Stimulated activated memory B cell treated with anti-CD40 and anti-IgM and Interleukin-4, amounts not matched to agents 10 μg/mL and 1 μg/mL and 100 μg/mL, for 72 hours (primary cell): ENCODE measurements around the gene IZUMO2.
"Not testable (repeated sequence)": the region's sequence is repeated elsewhere in the genome, so short reads cannot be mapped to it uniquely, and the experiment has no call there.

Source experiments
- ATAC-seq: fragments of 150-1000 bp; cut with Tn5 transposase; 2 replicates; pipeline ENCODE4 v1.10.0; 2021
- H3K27ac Mint-ChIP-seq: one replicate; pipeline ENCODE4 v1.8.0; 2022; ENCODE audit warnings: mild to moderate bottlenecking, mixed read lengths
- H3K27me3 Mint-ChIP-seq: one replicate; pipeline ENCODE4 v1.8.0; 2022; ENCODE audit warnings: mixed read lengths
- H3K36me3 Mint-ChIP-seq: one replicate; pipeline ENCODE4 v1.8.0; 2022; ENCODE audit warnings: mixed read lengths
- H3K4me1 Mint-ChIP-seq: one replicate; pipeline ENCODE4 v1.8.0; 2022; ENCODE audit warnings: mixed read lengths
- H3K4me3 Mint-ChIP-seq: one replicate; pipeline ENCODE4 v1.8.0; 2022; ENCODE audit warnings: mild to moderate bottlenecking, moderate library complexity, mixed read lengths
- H3K9me3 Mint-ChIP-seq: one replicate; pipeline ENCODE4 v1.8.0; 2022; ENCODE audit warnings: mixed read lengths

Gene IZUMO2

DNA sequence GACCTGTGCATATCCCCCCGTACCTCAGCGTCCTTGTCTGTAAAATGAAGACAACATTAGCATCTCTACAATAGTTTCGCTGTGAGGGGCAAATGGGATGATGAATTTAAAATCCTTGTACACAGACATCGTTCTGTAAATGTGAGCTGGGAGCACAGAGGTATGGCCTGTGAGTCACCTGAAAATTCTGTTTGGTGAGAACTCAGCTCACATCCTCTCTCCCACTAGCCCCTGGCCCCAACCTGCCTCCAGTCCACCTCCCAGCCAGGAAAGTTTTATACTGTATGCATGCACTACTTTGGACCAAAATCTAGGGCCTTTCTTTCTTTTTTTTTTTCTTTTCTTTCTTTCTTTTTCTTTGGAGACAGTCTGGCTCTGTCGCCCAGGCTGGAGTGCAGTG, 8.7 kb upstream of the IZUMO2 start:
- no peak overlapping the region for H3K4me3 Mint-ChIP-seq
- peaks cover 12% of the 10 kb centered on the region for H3K9me3 Mint-ChIP-seq
- H3K36me3 Mint-ChIP-seq, result no peaks in the 10 kb centered on the region
- H3K4me1 Mint-ChIP-seq, result no peaks in the 10 kb centered on the region
- no peak for ATAC-seq
- no peak overlapping the region for H3K27ac Mint-ChIP-seq
- peaks cover 36% of the 10 kb centered on the region for H3K27me3 Mint-ChIP-seq

- Mint-ChIP-seq H3K27ac (no peak overlapping the region), H3K4me1 (no peaks in the 10 kb centered on the region), H3K9me3 (peaks cover 6% of the 10 kb centered on the region), H3K36me3 (no peaks in the 10 kb centered on the region), H3K4me3 (no peak overlapping the region), H3K27me3 (peaks cover 53% of the 10 kb centered on the region)
- ATAC-seq, result no peak
These were observed 4.2 kb upstream of the IZUMO2 start for GRCh38 chr19:50167314-50167721.

DNA sequence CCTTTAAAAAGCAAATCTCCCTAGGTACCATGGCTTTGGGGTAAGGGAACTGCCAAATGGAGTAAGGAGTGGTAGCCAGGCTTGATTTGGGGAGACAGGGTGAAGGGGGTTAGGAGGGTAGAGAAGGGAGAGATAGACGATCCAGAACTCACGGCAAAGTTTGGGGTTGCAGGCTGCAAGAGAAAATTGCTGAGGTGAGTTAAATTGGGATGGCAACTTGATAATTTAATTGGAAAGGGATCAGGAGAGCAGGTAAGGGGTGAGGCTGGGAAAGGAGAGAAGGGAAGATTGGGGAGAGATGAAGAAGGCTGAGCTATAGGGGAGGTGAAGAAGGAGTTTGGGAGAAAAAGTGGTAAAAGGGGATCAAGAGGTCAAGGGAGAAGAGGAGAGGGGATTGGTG, 4.0 kb downstream of the IZUMO2 start:
- H3K27ac Mint-ChIP-seq, result no peak overlapping the region
- H3K4me1 Mint-ChIP-seq, result no peaks in the 10 kb centered on the region
- H3K27me3 Mint-ChIP-seq, result peaks cover 23% of the 10 kb centered on the region
- no peaks in the 10 kb centered on the region for H3K36me3 Mint-ChIP-seq
- no peak for ATAC-seq
- peaks cover 15% of the 10 kb centered on the region for H3K9me3 Mint-ChIP-seq
- no peak overlapping the region for H3K4me3 Mint-ChIP-seq

- no peak overlapping the region for H3K4me3 Mint-ChIP-seq
- H3K4me1 Mint-ChIP-seq, result no peaks in the 10 kb centered on the region
- H3K27me3 Mint-ChIP-seq, result peaks cover 24% of the 10 kb centered on the region
- peaks cover 19% of the 10 kb centered on the region for H3K9me3 Mint-ChIP-seq
- ATAC-seq, result no peak
- H3K36me3 Mint-ChIP-seq, result no peaks in the 10 kb centered on the region
- H3K27ac Mint-ChIP-seq, result no peak overlapping the region
These were observed 4.5 kb downstream of the IZUMO2 start for GRCh38 chr19:50158577-50158976.

GRCh38 chr19:50155520-50156109, 7.5 kb downstream of the IZUMO2 start:
- Mint-ChIP-seq H3K4me3 (no peak overlapping the region), H3K9me3 (peaks cover 22% of the 10 kb centered on the region), H3K4me1 (no peaks in the 10 kb centered on the region), H3K27ac (no peak overlapping the region), H3K27me3 (peaks cover 17% of the 10 kb centered on the region), H3K36me3 (no peaks in the 10 kb centered on the region)
- no peak for ATAC-seq

DNA sequence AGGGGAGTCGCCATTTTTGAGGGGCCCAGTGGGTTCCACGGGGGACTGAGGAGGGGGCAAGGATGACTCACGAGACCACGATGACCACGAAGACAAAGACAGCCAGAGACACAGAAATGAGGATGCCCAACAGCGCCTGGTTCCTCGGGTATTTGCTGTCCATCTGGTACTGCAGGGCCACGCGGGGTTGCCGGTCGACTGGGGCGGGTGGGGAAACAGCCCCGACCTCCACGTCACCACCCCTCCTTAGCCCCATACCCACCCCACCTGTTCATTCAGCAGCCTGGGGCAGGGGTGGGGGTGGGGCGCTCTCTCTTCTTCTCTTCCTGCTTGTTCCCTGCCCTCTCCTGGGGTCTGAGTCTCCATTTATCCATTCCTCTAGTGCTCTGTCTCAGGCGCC, 8.6 kb downstream of the IZUMO2 start:
- no peak overlapping the region for H3K27ac Mint-ChIP-seq
- H3K9me3 Mint-ChIP-seq, result peaks cover 22% of the 10 kb centered on the region
- no peak for ATAC-seq
- no peaks in the 10 kb centered on the region for H3K36me3 Mint-ChIP-seq
- H3K4me3 Mint-ChIP-seq, result no peak overlapping the region
- H3K4me1 Mint-ChIP-seq, result no peaks in the 10 kb centered on the region
- peaks cover 26% of the 10 kb centered on the region for H3K27me3 Mint-ChIP-seq

DNA sequence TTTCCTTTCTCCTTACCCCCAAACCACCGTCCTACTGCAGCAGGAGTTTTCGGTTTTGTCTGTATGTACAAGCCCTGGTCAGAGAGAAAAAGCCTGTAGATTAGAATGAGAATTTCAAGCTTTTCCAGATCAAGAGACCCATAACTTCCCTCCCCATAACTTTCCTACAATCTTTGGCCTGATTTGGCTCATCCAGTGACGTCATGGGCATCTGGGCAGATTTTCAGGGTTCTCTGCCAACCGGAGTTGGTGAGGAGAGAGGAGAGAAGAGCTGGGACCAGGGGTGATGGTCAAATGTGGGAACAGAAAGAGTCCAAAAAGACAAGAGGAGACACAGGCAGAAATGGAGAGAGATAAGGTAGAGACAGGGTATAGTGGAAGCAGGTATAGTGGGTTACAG, 10.5 kb downstream of the IZUMO2 start:
- ATAC-seq, result no peak
- peaks cover 44% of the 10 kb centered on the region for H3K27me3 Mint-ChIP-seq
- no peak overlapping the region for H3K27ac Mint-ChIP-seq
- H3K4me3 Mint-ChIP-seq, result no peak overlapping the region
- peaks cover 2% of the 10 kb centered on the region for H3K4me1 Mint-ChIP-seq
- H3K9me3 Mint-ChIP-seq, result peaks cover 14% of the 10 kb centered on the region
- no peaks in the 10 kb centered on the region for H3K36me3 Mint-ChIP-seq

GRCh38 chr19:50148528-50148927, 14.6 kb downstream of the IZUMO2 start:
- ATAC-seq, result no peak
- Mint-ChIP-seq H3K27ac (no peak overlapping the region), H3K4me1 (peaks cover 7% of the 10 kb centered on the region), H3K27me3 (peaks cover 59% of the 10 kb centered on the region), H3K4me3 (peak overlapping the region; percentile 69), H3K36me3 (no peaks in the 10 kb centered on the region), H3K9me3 (peaks cover 3% of the 10 kb centered on the region)

DNA sequence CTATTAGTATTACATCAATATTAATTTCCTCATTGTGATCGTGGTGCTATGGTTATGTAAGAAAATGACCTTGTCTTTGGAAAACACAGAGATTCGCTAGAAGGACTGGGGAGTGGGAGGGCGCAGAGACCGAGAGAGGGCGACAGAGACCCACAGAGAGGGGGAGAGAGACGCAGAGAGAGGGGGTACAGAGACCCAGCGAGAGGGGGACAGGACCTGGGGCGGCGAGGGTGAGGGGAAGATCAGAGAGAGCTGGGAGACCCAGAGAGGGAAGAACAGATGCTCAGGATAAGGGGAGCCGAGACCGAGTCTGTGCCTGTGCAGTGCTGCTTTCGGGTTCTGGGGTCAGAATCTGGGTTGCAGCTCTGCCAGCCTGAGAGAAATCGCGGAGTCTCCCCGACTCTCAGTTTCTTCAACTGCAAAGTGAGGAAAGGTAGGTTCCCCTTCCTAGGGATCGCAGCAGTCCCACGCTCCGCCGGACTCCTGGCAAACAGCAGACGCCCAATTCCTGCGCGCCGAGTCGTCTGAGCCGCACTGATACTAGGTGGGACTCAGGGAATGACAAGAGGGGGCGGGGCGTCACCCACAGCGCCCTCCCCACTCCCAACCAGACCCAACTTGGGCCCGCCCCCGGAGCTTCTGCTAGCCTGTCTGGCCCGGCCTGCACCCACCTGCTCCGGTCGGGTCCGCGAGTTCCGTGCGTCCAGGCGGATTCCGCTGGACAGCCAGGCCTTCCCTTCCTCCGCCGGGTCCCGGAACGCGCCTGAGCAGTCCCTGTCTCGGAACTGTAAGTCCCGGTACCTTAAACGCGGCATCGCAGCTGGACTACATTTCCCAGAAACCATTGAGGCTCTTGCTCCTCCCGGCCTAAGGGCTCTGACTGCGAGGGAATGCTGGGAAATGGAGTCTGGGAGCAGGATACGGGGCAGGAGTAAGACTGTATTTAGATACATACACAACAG, 15.3 kb downstream of the IZUMO2 start:
- no peaks in the 10 kb centered on the region for H3K36me3 Mint-ChIP-seq
- H3K4me3 Mint-ChIP-seq, result peak overlapping the region; percentile 69
- no peak overlapping the region for H3K27ac Mint-ChIP-seq
- peaks cover 51% of the 10 kb centered on the region for H3K27me3 Mint-ChIP-seq
- H3K4me1 Mint-ChIP-seq, result peaks cover 7% of the 10 kb centered on the region
- ATAC-seq, result peak; percentile 87
- no peaks in the 10 kb centered on the region for H3K9me3 Mint-ChIP-seq

DNA sequence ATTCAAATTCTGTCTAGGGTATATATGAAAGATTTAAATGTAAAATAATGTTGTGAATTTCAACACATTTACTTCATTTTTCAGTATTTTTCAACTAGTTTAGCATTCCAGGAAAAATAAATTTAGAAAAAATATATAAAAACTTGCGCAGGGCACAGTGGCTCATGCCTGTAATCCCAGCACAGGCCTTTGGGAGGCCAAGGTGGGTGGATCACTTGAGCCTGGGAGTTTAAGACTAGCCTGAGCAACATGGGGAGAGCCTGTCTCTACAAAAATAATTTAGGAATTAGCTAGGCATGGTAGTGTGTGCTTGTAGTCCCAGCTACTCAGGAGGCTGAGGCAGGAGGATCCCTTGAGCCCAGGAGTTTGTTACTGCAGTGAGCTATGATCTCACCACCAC, 21.2 kb downstream of the IZUMO2 start:
- not testable (repeated sequence) for ATAC-seq

DNA sequence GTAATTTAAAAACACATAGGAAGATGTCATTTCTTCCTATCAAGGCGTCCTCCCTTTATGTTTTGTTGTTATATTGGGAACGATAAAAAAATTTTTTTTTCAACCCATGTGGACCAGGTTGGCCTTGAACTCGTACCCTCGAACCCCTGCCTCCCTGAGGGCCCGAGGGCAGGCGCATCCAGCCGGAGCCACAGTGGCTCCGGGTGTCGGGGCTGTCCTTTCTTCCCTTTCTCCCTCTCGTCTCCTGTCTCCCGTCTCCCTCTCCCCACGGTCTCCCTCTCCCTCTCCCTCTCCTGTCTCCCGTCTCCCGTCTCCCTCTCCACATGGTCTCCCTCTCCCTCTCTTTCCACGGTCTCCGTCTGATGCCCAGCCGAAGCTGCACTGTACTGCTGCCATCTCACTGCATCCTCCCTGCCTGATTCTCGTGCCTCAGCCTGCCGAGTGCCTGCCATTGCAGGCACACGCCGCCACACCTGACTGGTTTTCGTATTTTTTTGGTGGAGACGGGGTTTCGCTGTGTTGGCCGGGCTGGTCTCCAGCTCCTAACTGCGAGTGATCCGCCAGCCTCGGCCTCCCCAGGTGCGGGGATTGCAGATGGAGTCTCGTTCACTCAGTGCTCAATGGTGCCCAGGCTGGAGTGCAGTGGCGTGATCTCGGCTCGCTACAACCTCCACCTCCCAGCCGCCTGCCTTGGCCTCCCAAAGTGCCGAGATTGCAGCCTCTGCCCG, 22.8 kb downstream of the IZUMO2 start:
- not testable (repeated sequence) for H3K4me3 Mint-ChIP-seq, ATAC-seq, H3K9me3 Mint-ChIP-seq, H3K36me3 Mint-ChIP-seq, H3K4me1 Mint-ChIP-seq, H3K27ac Mint-ChIP-seq
- peaks cover 16% of the 10 kb centered on the region for H3K27me3 Mint-ChIP-seq

More for the DNA sequence above, 21.2 kb downstream of the IZUMO2 start:
- not testable (repeated sequence) for H3K9me3 Mint-ChIP-seq, H3K36me3 Mint-ChIP-seq, H3K27ac Mint-ChIP-seq, H3K4me1 Mint-ChIP-seq, H3K4me3 Mint-ChIP-seq
- peaks cover 20% of the 10 kb centered on the region for H3K27me3 Mint-ChIP-seq

DNA sequence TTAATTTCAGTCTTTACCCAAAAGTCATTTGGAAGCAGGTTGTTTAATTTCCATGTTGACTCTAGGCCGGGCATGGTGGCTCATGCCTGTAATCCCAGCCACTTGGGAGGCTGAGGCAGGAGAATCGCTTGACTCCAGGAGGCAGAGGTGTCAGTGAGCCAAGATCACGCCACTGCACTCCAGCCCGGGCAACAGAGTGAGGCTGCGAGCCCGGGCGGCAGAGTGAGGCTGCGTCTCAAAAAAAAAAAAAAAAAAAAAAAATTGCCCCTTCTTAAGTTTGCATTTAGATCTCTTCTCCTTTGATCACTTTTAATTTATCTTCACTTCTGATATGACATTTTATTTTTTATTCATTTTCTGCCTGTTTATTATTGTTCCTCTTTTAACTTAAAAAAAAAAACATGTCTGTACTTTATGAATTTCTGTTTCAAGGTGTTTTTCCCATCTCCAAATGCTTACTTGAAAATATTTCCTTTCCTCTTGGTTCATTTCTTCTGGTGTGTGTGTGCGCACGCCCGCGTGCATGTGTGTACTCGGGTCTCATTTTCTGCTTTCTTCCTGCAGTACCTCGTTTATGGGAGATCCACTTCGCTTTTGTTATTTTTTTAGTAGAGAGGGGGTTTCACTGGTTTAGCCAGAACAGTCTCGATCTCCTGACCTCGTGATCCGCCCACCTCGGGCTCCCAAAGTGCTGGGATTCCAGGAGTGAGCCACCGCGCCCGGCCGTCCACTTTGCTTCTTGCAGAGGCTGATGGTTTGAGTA, 26.3 kb downstream of the IZUMO2 start:
- H3K9me3 Mint-ChIP-seq, H3K27me3 Mint-ChIP-seq, H3K4me3 Mint-ChIP-seq, H3K27ac Mint-ChIP-seq, H3K4me1 Mint-ChIP-seq, H3K36me3 Mint-ChIP-seq: not testable (repeated sequence)
- ATAC-seq, result peak; percentile 47

GRCh38 chr19:50135856-50136602, 27.1 kb downstream of the IZUMO2 start:
- H3K27me3 Mint-ChIP-seq, H3K36me3 Mint-ChIP-seq, H3K4me3 Mint-ChIP-seq, H3K27ac Mint-ChIP-seq, H3K4me1 Mint-ChIP-seq, H3K9me3 Mint-ChIP-seq, ATAC-seq: not testable (repeated sequence)
